Measurements from ENCODE around the gene FAF1.

GRCh38 chr1:50852889-50853288 is 107.2 kb downstream of the FAF1 start:
- TF ChIP-seq CTCF (conservative IDR thresholded peaks at IDR 0.05; ENCODE audit: low read depth, low read length) (no peak), EZH2 (IDR thresholded peaks at IDR 0.05; ENCODE audit: low read length, unreplicated experiment) (no peak), EZH2phosphoT487 (IDR thresholded peaks at IDR 0.05; ENCODE audit: borderline replicate concordance, low read length) (no peak)

Data from PC-3 (cell line).